ENCODE results near the gene PLA2G4D.

GRCh38 chr15:42064271-42064670 is 30.1 kb downstream of the PLA2G4D start:
- no peak for TF ChIP-seq CTCF (IDR thresholded peaks at IDR 0.05; ENCODE audit: low read depth, low read length, poor library complexity, severe bottlenecking)
- TF ChIP-seq EZH2phosphoT487 (IDR thresholded peaks at IDR 0.05; ENCODE audit: borderline replicate concordance, low read length), result no peak
